Smooth muscle cell of trachea (primary cell): ENCODE data around the gene SYN1. TPM values are rescaled to one million over a fixed set of nuclear protein-coding genes. Genes with fewer than 3 reads are reported as not detected.

Experiments used
- total RNA-seq: library from RNA; depleted of rRNA; stranded (reverse); fragments of >200 nt; gene quantifications from 2 replicates; pipeline ENCODE4 v1.2.1, GENCODE V29; 2014

The SYN1 gene
- 0.29 and 0.33 TPM in 2 replicates for total RNA-seq

DNA sequence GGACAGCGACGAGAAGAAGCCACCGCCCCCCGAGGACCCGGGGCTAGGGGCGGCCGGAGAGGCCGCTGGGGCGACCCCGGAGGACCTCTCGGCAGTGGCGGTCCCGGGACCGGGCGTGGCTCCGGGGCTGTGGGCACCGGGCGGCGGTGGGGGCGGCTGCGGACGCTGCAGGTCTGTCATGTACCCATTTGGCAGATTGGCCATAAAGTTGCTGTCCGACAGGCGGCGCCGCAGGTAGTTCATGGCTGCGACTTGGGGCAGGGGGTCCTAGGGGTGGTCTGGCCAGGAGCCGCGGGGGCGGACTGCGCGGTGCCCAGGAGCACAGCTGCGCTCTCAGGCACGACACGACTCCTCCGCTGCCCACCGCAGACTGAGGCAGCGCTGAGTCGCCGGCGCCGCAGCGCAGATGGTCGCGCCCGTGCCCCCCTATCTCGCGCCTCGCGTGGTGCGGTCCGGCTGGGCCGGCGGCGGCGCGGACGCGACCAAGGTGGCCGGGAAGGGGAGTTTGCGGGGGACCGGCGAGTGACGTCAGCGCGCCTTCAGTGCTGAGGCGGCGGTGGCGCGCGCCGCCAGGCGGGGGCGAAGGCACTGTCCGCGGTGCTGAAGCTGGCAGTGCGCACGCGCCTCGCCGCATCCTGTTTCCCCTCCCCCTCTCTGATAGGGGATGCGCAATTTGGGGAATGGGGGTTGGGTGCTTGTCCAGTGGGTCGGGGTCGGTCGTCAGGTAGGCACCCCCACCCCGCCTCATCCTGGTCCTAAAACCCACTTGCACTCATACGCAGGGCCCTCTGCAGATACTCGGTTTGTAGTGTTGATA is at the start of gene SYN1:
Gene SYN1, minus strand, starts transcription at position 372 of the 817 bp plus-strand sequence. Its CDS starts 129 bp downstream, at position 243.

DNA sequence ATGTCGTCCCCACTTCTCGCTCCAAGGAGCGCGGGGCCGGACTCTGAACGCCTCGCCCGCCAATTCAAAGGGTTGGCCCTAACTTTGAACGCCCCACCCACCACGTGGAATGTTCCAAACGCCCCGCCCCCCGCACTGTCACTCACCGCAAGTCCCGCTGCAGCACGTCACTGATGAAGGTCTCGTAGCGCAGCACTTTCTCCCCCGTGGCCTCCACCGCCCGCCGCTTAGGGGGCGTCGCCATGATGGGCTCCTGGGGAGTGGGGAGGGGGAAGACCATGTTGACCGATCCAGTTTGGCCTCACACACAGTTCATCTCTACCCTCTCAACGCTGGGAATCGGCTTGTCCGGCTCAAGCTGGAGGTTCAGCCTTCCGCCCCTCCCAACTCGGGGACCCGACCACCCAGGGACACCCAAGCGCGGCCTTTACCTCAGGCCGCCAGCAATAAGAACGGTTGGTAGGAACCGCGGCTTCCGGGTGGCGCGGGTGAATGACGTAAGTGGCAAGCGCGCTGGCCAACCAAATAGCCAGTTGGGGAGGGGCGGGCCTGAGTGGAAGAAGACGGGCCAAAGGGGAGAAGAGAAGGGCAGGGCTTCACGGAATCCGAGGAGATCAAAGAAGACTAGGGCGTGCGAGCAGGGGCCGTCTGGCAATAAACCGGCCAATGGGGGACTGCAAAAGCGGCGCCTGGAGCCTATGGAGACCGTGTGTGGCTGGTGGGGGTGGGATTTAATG is 39.2 kb upstream of the SYN1 start, which contains the start of gene UXT:
Gene UXT, minus strand, starts transcription at position 497 of the 737 bp plus-strand sequence. Its CDS starts 253 bp downstream, at position 244.

DNA sequence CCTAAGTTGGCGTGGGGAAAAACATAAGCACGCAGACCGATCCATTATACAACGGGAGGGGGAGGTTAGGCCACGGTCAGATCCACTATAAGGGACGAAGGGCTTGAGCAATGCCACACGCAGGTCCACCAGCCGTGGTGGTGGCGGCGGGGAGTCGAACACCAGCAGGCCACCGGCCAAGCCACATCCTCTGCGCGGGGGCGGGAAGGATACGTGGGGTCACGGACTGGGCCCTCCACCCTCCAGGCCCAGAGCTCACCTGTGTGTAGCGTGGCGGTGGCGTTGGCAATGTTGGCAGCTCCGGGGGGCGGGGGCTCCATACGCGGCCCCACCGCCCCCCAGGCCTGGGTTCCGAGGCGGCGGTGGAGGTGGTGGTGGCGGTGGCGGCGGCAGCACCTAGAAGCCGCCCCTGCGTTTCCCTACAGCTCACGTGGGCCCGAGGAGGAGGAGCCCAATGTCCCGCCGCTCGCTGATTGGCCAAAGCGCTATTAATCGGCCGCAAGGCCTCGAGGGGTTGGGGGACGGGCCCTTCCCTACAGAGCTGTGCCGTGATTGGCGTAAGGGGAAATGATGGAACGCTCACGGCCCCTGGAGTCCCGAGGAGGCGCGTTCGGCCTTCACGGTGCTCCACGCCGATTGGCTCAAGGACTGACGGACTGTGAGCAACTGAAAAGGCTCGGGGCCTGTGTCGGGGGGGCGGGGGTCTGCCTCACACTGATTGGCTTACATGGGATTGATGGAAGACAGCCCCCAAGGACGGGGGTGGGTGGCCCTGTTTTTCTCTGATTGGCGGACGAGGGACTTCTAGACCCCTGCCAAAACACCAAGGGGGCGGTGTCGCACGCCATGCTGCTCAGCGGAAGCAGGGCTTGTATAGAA is 30.7 kb upstream of the SYN1 start, which contains the start of gene ELK1:
Gene ELK1, minus strand, starts transcription at position 400 of the 879 bp plus-strand sequence. CDS start 9,122 bp downstream, outside the sequence.

DNA sequence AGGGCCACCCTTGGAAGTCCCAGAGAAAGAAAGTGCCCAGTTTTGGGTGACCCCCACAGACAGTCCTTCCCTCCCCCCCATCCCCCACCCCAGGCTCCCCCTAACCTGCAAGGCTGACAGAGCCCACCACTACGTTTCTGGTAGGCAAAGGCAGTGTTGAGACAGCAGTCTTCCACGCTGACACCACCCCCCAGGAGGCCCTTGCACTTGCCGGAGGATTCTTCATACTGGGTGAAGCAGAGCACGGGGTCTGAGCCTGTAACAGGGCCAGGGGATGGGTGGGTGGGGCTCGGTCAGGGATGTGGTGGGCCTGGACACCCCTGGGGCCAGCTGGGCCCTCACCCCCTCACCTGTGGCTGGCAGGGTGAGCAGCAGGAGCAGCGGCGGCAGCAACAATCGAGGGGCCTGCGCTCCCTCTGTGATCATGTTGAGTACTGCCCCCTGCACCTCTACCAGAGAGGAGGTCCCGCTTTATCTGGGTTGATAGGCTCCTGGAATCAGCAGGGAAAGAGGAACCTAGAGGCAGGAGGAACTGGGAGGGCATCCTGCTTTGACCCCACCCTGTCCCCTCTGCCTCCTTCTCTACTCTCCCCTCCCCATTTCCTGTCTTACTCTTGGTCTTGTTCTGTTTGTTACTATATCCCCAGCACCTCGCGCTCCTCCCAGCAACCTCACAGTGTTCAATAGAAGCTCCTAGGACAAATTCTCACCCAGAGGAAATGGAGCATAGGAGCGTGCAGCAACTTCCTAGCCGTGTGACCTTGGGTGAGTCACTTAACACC is 10.0 kb upstream of the SYN1 start, which contains the start of gene CFP:
Gene CFP, minus strand, starts transcription at position 512 of the 782 bp plus-strand sequence. Its CDS starts 86 bp downstream, at position 426.

DNA sequence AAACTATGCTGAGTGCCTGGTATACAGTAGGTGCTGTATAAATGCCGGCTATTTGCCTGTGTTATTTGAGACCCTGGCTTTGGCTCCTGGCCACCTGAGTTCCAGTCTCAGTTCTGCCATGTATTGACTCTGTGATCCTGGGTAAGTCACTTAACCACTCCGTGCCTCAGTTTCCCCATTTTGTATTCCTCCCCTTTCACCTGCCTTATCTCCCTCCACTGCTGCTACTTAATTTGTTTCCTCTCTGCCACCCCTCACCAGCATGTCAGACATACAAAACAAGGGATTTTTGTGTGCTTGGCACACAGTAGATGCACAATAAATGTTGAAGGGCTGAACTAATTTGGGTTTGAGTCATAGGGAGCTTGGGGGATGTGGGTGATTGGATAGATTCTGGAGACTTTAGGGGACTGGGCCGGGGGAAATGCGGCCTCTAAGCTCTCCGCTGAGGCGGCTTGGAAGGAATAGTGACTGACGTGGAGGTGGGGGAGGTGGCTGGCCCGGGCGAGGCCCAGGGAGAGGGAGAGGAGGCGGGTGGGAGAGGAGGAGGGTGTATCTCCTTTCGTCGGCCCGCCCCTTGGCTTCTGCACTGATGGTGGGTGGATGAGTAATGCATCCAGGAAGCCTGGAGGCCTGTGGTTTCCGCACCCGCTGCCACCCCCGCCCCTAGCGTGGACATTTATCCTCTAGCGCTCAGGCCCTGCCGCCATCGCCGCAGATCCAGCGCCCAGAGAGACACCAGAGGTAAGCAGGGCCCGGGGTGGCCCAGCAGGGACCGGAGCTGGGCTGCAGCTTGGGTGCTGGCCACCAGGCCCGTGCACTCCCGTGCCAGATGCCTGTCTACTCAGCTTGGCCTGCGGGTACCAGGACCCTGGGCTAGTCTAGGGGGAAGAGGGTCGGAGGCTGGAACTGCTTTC is 37.7 kb downstream of the SYN1 start, which contains the start of gene TIMP1:
Gene TIMP1, plus strand, starts transcription at position 706 of the 917 bp plus-strand sequence. CDS start 980 bp downstream, outside the sequence.

DNA sequence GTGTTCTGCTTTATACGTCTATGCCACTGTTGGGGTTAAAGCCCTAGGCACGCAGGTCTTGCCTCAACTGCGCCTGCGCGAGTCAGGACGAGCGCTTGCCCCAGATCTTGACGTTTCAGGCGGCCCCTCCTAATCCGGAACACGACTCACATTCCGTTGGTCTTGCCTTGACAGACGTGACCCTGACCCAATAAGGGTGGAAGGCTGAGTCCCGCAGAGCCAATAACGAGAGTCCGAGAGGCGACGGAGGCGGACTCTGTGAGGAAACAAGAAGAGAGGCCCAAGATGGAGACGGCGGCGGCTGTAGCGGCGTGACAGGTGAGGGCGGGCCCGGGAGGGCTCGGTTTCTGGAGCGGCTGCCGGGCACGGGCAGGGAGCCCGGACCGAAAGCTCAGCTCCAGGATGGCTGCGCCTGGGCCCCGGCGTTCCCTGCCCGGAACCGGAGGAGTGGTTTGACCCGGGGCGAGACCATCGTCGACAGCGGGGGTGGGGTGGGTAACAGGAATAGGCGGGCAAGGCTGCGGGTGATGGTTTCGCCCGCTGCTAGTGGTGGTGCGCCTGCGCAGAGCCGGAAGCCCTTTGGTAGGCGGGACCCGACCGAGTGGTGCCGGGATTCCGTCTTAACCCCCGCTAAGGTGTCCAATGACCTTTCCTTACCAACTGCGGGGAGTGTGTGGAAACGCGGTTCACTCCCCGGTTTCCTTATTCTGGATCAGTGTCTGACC is 58.6 kb downstream of the SYN1 start, which contains the start of gene ARAF:
Gene ARAF, plus strand, starts transcription at position 272 of the 725 bp plus-strand sequence. CDS start 1,763 bp downstream, outside the sequence.

Other genes starting within 250 kb of the SYN1 start
- gene ZNF157, start 249.3 kb downstream of the SYN1 start, total RNA-seq: under 0.01 and 0.17 TPM in 2 replicates
- 6.0 and 7.4 TPM in 2 replicates for gene ZNF41, start 136.6 kb downstream of the SYN1 start, total RNA-seq
- gene ARAF, start 58.7 kb downstream of the SYN1 start, total RNA-seq: 14.4 and 20.0 TPM in 2 replicates
- gene TIMP1, start 37.4 kb downstream of the SYN1 start, total RNA-seq: 661 and 1,701 TPM in 2 replicates
- 0.15 and 0.33 TPM in 2 replicates for gene CFP, start 10.1 kb upstream of the SYN1 start, total RNA-seq
- 17.5 and 26.5 TPM in 2 replicates for gene ELK1, start 30.7 kb upstream of the SYN1 start, total RNA-seq
- gene UXT, start 39.3 kb upstream of the SYN1 start, total RNA-seq: 69.3 and 105 TPM in 2 replicates
- 5.5 and 5.8 TPM in 2 replicates for gene ZNF81, start 217.0 kb upstream of the SYN1 start, total RNA-seq